T follicular helper cell (primary cell): ENCODE measurements around the gene EVA1C.
"Not testable (repeated sequence)": the region's sequence is repeated elsewhere in the genome, so short reads cannot be mapped to it uniquely, and the experiment has no call there.

Experiments used
- DNase-seq: peaks from one replicate; pipeline ENCODE4 v3.0.0-alpha.2; 2020; ENCODE audit warnings: low read depth

Gene EVA1C

GRCh38 chr21:32499249-32500055 lies 86.9 kb downstream of the EVA1C start:
- DNase-seq: no peak

DNA sequence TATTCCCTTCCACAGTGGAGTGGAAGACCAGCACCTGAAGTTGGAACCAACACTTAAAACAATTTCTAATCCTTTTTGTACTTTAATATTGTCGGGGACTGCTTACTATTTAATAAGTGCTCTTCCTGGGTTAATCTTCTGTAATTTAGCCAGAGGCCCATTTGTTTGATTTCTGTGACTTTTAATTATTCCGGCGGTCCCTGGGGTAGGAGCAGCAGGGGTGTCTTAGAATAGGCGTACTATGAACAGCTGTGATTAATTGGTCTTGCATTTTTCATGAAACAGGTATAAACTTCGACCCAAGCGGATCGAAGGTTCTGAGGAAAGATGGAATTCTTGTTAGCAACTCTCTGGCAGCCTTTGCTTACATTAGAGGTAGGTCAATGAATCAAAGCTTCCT lies 91.1 kb downstream of the EVA1C start:
- not testable (repeated sequence) for DNase-seq

- DNase-seq: not testable (repeated sequence)
Measured at GRCh38 chr21:32505767-32506166, 93.3 kb downstream of the EVA1C start.

DNA sequence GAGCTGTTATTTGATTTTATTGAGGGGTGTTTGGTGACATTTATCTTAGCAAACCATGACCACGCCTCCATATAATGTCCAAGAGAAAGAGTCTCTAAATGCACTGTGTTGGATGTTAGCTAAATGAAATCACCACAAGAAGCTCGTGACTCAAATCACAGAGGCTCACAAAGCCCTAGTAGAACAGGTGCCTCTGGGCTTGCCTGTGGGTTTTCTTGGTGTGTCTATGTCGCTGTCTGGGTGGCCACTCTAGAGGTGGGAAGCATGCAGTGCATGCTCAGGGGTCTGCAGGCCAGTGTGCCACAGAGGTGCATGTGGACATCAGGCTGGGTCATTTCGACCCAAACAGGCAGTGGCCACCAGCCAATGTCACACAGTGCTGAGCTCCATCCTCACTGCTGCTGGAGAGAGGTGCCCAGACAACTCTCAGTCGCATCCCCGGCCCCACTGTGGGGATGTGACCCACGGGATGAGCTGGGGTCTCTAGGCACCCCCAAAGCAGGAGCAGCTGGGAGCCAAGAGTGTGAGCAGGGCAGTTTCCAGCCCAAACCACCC lies 94.0 kb downstream of the EVA1C start:
- DNase-seq: not testable (repeated sequence)

- DNase-seq: no peak
Measured at GRCh38 chr21:32507342-32507919, 94.9 kb downstream of the EVA1C start.

DNA sequence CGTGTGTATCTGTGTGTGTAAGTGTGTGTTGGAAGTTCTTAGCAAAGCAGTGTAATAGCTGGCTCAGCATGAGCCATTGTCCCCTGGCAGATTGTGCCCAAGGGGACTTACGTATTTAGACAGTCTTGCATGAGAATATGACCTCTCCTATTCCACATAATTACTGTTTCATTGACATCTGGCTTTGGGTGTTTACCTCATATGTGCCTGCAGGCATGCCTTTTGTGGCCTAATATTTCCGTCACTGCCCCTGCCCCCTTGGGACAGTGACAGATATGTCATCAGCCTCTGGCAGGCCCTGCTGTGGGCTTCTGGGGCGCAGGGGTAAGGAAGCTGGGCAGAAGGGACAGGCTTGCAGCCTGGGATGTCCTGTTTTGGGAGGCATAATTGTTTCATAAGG lies 95.5 kb downstream of the EVA1C start:
- DNase-seq: not testable (repeated sequence)

GRCh38 chr21:32508558-32508957 lies 96.1 kb downstream of the EVA1C start:
- no peak for DNase-seq

- not testable (repeated sequence) for DNase-seq
Measured at GRCh38 chr21:32508975-32509374, 96.5 kb downstream of the EVA1C start.

- no peak for DNase-seq
Measured at GRCh38 chr21:32514275-32515055, 102.0 kb downstream of the EVA1C start.

GRCh38 chr21:32515874-32516273 lies 103.4 kb downstream of the EVA1C start:
- no peak for DNase-seq

GRCh38 chr21:32516756-32517649 lies 104.5 kb downstream of the EVA1C start:
- DNase-seq: no peak

GRCh38 chr21:32519945-32520874 lies 107.7 kb downstream of the EVA1C start:
- DNase-seq: no peak

GRCh38 chr21:32520875-32521735 lies 108.6 kb downstream of the EVA1C start:
- no peak for DNase-seq

DNA sequence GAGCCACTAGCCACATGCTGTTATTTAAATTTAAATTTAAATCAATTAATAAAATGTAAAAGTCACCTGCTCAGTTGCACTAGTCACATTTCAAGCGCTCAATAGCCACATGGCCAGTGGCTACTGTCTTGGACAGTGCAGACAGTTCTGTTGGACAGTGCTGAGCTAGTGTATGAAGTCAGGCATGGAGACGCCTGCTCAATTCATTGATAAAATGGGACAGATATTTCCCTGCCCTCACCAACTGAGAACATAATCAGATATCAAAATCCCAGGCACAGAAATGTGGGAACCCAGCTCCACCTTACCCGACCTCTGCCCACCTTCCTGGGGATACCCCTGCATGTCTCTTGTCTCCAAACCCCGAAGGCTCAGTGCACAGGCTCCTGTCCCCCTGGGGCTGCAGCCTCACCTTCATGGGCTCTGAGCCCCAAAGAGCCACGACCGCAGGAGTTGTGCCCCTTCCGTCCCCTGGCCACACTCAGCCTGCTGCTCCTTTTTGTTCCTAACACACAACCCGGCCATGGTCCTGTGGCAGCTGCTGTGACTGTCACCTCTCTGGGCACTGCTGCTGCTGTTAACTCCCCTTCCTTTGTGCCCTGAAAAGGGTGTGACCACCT lies 109.3 kb downstream of the EVA1C start:
- no peak for DNase-seq

GRCh38 chr21:32523463-32523862 lies 111.0 kb downstream of the EVA1C start:
- DNase-seq: no peak

- DNase-seq: no peak
Measured at GRCh38 chr21:32523988-32524719, 111.6 kb downstream of the EVA1C start.

DNA sequence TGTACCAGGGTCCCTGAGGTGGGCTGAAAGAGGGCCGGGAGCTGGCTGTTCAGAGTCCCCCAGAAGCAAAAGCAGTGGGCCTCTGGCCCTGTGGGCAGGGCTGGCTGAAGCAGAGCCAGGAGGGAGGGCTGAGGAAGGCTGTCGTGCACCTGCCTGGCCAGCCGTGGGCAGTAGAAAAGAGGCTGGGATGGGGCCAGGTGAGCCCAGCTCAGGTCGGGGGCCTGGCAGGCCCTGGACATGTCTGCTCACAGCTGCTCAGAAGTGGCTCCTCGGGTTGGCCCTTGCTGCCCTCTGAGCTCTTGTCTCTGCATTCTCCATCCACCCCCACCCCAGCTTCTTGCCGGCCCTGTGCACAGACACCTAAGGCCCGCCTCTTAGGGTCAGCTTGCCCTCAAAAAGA lies 112.8 kb downstream of the EVA1C start:
- no peak for DNase-seq

- DNase-seq: no peak
Measured at GRCh38 chr21:32529679-32530078, 117.2 kb downstream of the EVA1C start.
